BJ (cell line): ENCODE measurements around the gene ZWILCH. TPM values are rescaled to one million over a fixed set of nuclear protein-coding genes. Genes with fewer than 3 reads are reported as not detected.

Experiments
- CTCF ChIA-PET: fragments of 350-600 bp; formaldehyde crosslinking; extraction: SDS; loops from one replicate; lab custom pipeline; 2021; ENCODE audit warnings: antibody characterized with exemption, inconsistent platforms; lab: Yijun Ruan, JAX
- POLR2A ChIA-PET: fragments of 300-600 bp; sonication (Branson Sonifier 250); formaldehyde crosslinking; extraction: SDS; loops from one replicate; lab custom pipeline; 2021; ENCODE audit warnings: antibody characterized with exemption; lab: Charles Lee
- DNase-seq: peaks from one replicate; pipeline ENCODE4 v3.0.0-alpha.2; 2011; ENCODE audit warnings: low read depth
- H3K27me3 ChIP-seq: 2 replicates; pipeline ENCODE4 v1.6.0; 2011; ENCODE audit warnings: low read length; ENCODE audit not compliant: control insufficient read depth, insufficient read depth
- H3K36me3 ChIP-seq: 2 replicates; pipeline ENCODE4 v1.5.1; 2011; ENCODE audit warnings: low read length; ENCODE audit not compliant: control insufficient read depth, insufficient read depth
- H3K4me3 ChIP-seq: 2 replicates; pipeline ENCODE4 v1.5.1; 2011; ENCODE audit warnings: low read depth, mild to moderate bottlenecking, control low read depth, low read length
- polyA plus RNA-seq: library from polyadenylated mRNA; depleted of rRNA; stranded (reverse); fragments of >200 nt; gene quantifications from 2 replicates; pipeline ENCODE4 v1.2.3, GENCODE V29; 2011
- TF ChIP-seq, protein P1 (sequence below): IDR thresholded peaks from 2 replicates; pipeline ENCODE4 v1.5.1; 2011; ENCODE audit warnings: low read depth, mild to moderate bottlenecking, control low read depth, inconsistent platforms, low read length, moderate library complexity; ENCODE audit not compliant: insufficient read depth

The ZWILCH gene
- polyA plus RNA-seq, 1 experiment = 10.5 TPM

DNA sequence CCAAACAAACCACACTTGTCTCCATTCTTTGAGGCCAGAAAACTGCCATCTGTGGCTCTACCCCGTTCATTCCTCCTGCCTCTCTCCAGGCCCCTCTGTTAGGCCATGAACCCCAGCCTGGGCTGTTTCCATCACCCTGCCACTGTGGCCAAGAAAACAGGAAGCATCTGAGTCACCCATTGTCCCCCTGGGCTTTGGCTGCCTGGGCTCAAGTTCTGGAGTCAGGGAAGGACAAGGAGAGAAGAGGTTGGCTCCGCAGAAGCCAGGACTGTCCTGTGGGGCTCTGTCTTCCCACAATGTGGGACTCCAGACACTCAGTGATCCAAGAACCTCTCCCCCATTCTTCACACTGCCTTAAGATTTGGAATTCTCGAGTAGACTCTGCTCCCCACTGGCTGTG, 75.5 kb downstream of the ZWILCH start:
- DNase-seq = no peak
- no peaks in the 10 kb centered on the region; the same call in 1 of the 2 replicates for H3K36me3 ChIP-seq

GRCh38 chr15:66581972-66582537, 76.9 kb downstream of the ZWILCH start:
- Histone ChIP-seq H3K4me3 (no peak overlapping the region), H3K27me3 (peaks cover 7% of the 10 kb centered on the region), H3K36me3 (no peaks in the 10 kb centered on the region; the same call in 1 of the 2 replicates)
- TF ChIP-seq, protein P1, sequence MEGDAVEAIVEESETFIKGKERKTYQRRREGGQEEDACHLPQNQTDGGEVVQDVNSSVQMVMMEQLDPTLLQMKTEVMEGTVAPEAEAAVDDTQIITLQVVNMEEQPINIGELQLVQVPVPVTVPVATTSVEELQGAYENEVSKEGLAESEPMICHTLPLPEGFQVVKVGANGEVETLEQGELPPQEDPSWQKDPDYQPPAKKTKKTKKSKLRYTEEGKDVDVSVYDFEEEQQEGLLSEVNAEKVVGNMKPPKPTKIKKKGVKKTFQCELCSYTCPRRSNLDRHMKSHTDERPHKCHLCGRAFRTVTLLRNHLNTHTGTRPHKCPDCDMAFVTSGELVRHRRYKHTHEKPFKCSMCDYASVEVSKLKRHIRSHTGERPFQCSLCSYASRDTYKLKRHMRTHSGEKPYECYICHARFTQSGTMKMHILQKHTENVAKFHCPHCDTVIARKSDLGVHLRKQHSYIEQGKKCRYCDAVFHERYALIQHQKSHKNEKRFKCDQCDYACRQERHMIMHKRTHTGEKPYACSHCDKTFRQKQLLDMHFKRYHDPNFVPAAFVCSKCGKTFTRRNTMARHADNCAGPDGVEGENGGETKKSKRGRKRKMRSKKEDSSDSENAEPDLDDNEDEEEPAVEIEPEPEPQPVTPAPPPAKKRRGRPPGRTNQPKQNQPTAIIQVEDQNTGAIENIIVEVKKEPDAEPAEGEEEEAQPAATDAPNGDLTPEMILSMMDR = no peak
- CTCF ChIA-PET = interaction anchor here (1.3 kb wide), 1 partner anchor 21 kb away, joined by 3 read pairs; no protein-coding TSS in a partner anchor
- POLR2A ChIA-PET = interaction anchor here (0.7 kb wide), 1 partner anchor 257 kb away, joined by 19 read pairs; no protein-coding TSS in a partner anchor
- DNase-seq = no peak

More for the DNA sequence above, 75.5 kb downstream of the ZWILCH start:
- Histone ChIP-seq H3K27me3 (no peaks in the 10 kb centered on the region; the same call in 1 of the 2 replicates), H3K4me3 (no peak overlapping the region)
- ChIA-PET POLR2A (no interaction called here), CTCF (no interaction called here)
- TF ChIP-seq, protein P1 = no peak

DNA sequence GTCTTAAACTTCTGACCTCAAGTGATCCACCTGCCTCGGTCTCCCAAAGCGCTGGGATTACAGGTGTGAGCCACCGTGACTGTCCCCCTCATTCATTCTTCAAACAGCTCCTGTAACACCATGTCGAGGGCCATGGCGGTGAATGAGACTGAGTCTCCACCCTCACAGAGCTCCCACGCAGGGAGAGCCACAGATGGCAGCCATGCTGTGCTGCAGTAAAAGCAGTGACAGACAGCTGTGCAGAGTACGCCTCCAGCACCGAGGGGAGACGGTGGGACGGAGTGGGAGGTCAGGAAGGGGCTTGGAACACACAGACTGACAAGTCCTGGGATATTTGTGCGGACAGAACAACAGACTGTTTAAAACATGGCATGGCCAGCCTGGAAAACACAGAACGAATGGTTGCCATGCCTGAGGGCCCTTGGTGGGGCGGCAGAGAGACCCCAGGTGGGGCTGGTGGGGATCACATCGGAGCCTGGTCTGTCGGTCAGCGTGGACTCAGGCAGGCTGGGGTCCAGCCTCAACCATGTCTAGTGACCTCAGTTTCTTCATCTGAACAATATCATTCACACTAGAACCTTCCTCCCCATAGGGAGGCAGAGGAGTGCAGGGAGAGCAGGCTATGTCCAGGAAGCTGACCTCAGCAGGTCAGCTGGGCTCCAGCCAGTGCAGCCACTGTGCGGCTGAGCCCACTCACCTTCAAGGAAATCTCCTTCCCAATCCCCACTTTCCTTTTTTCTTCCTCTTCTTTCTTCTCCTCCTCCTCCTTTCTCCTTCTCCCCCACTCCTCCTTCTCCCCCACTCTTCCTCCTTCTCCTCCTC, 81.2 kb downstream of the ZWILCH start:
- TF ChIP-seq, protein P1 = no peak
- POLR2A ChIA-PET = no interaction called here
- no peak for DNase-seq
- Histone ChIP-seq H3K4me3 (no peak overlapping the region), H3K36me3 (no peaks in the 10 kb centered on the region), H3K27me3 (peaks cover 18% of the 10 kb centered on the region)
- CTCF ChIA-PET = interaction anchor here (1.0 kb wide), 1 partner anchor 19 kb away, joined by 3 read pairs; no protein-coding TSS in a partner anchor

- ChIA-PET POLR2A (no interaction called here), CTCF (no interaction called here)
- TF ChIP-seq, protein P1 = no peak
- H3K27me3 ChIP-seq = peaks cover 18% of the 10 kb centered on the region
- H3K4me3 ChIP-seq = no peak overlapping the region
- no peaks in the 10 kb centered on the region for H3K36me3 ChIP-seq
- DNase-seq = no peak
Measured at GRCh38 chr15:66587020-66587419, 81.9 kb downstream of the ZWILCH start.

- ChIA-PET CTCF (no interaction called here), POLR2A (no interaction called here)
- no peak for DNase-seq
- no peak overlapping the region for H3K4me3 ChIP-seq
- H3K36me3 ChIP-seq = no peaks in the 10 kb centered on the region
- TF ChIP-seq, protein P1 = no peak
- H3K27me3 ChIP-seq = peaks cover 18% of the 10 kb centered on the region
Measured at GRCh38 chr15:66587749-66588148, 82.6 kb downstream of the ZWILCH start.
